HepG2 (cell line): ENCODE data around the gene ISCA2. TPM values are rescaled to one million over a fixed set of nuclear protein-coding genes. Genes with fewer than 3 reads are reported as not detected.

ENCODE experiments used
- ATAC-seq: fragments of 200-7000 bp; cut with Tn5 transposase; 3 replicates; pipeline ENCODE4 v1.9.1; 2020; ENCODE audit warnings: mild to moderate bottlenecking, moderate library complexity
- BruUV-seq: library from RNA; stranded (reverse); fragments of 400-500 nt; replicated peaks from 2 replicates; lab custom pipeline; 2021; lab: Mats Ljungman, UMichigan
- CTCF ChIA-PET: fragments of 300-600 bp; formaldehyde crosslinking; extraction: SDS; loops from one replicate; lab custom pipeline; 2021; ENCODE audit warnings: low total read pairs, inconsistent platforms, low intra/inter-chr PET ratio; lab: Yijun Ruan, JAX
- POLR2A ChIA-PET: fragments of 350-600 bp; sonication (Branson Sonifier 250); formaldehyde crosslinking; loops from one replicate; lab custom pipeline; 2020; ENCODE audit warnings: antibody characterized with exemption, inconsistent platforms; lab: Yijun Ruan, JAX
- DNase-seq: peaks from one replicate; pipeline ENCODE4 v3.0.0-alpha.2; 2015; ENCODE audit warnings: low spot score
- FAIRE-seq: peaks from 3 replicates; lab custom pipeline; 2011; peaks lifted over from hg19 to GRCh38; lab: Jason Lieb, UNC
- H2AFZ ChIP-seq: one replicate; pipeline ENCODE4 v1.6.1; 2011; ENCODE audit warnings: low read length, inconsistent platforms
- H3K27ac ChIP-seq: fragments of 300-600 bp; 3 replicates; pipeline ENCODE4 v1.8.0; 2011; ENCODE audit warnings: mixed run types, mild to moderate bottlenecking, mixed read lengths, low read length, inconsistent platforms; ENCODE audit not compliant: insufficient read depth; ENCODE audit errors: extremely low read length
- H3K27me3 ChIP-seq, 2 experiments: fragments of 200-600 bp in 1 of 2; 2 replicates in 1 of 2; 3 replicates in 1 of 2; pipeline versions ENCODE4 v1.6.0 to v1.8.0; 2011; ENCODE audit warnings: low read length in 2 of 2, mild to moderate bottlenecking in 2 of 2, moderate library complexity in 2 of 2, inconsistent platforms in 1 of 2; ENCODE audit not compliant: insufficient read depth in 2 of 2, control insufficient read depth in 1 of 2
- H3K36me3 ChIP-seq, 2 experiments: fragments of 200-600 bp in 1 of 2; replicated peaks in 1 of 2; 2 replicates in 1 of 2; 3 replicates in 1 of 2; pipeline versions ENCODE4 v1.5.1 to v1.8.0; 2011; ENCODE audit warnings: low read length in 2 of 2, inconsistent platforms in 1 of 2; ENCODE audit not compliant: insufficient read depth in 2 of 2, control insufficient read depth in 1 of 2
- H3K4me1 ChIP-seq: 2 replicates; pipeline ENCODE4 v1.5.1; 2012; ENCODE audit warnings: low read length, inconsistent platforms; ENCODE audit not compliant: insufficient read depth
- H3K4me2 ChIP-seq: 2 replicates; pipeline ENCODE4 v1.6.0; 2011; ENCODE audit warnings: low read depth, low read length, inconsistent platforms
- H3K4me3 ChIP-seq, 3 experiments: fragments of 200-600 bp in 1 of 3; sonication (generic), shearing (Covaris generic) in 1 of 3; replicated peaks in 1 of 3; 2 replicates each; pipeline ENCODE4 v1.5.1; 2011 to 2016; ENCODE audit warnings: low read length in 3 of 3, inconsistent platforms in 2 of 3, low read depth in 2 of 3, mild to moderate bottlenecking in 2 of 3, control low read depth in 1 of 3, mixed read lengths in 1 of 3; ENCODE audit not compliant: insufficient read depth in 1 of 3
- H3K79me2 ChIP-seq: one replicate; pipeline ENCODE4 v1.6.1; 2011; ENCODE audit warnings: low read length, inconsistent platforms; ENCODE audit not compliant: insufficient read depth
- H3K9ac ChIP-seq: 2 replicates; pipeline ENCODE4 v1.6.0; 2011; ENCODE audit warnings: mild to moderate bottlenecking, low read depth, low read length, inconsistent platforms; ENCODE audit not compliant: insufficient read depth
- H3K9me3 ChIP-seq: 2 replicates; pipeline ENCODE4 v1.5.1; 2012; ENCODE audit warnings: mild to moderate bottlenecking, low read length
- H4K20me1 ChIP-seq: 2 replicates; pipeline ENCODE4 v1.6.0; 2011; ENCODE audit warnings: inconsistent platforms, mild to moderate bottlenecking, low read length, moderate library complexity; ENCODE audit not compliant: insufficient read depth
- HNRNPK ChIP-seq: fragments of 200-400 bp; formaldehyde crosslinking; IDR thresholded peaks from 2 replicates; pipeline ENCODE4 v1.6.1; 2018; ENCODE audit warnings: low read length, low read depth, moderate library complexity, mild to moderate bottlenecking; ENCODE audit not compliant: poor library complexity, severe bottlenecking
- MEIS1 ChIP-seq: sonication (generic); formaldehyde crosslinking; IDR thresholded peaks from 2 replicates; pipeline ENCODE4 v1.9.0; 2021; ENCODE audit warnings: mild to moderate bottlenecking, missing genetic modification reagents, moderate library complexity, borderline replicate concordance
- PRPF4 ChIP-seq: fragments of 200-400 bp; formaldehyde crosslinking; IDR thresholded peaks from 2 replicates; pipeline ENCODE4 v1.6.1; 2016; ENCODE audit warnings: low read length, low read depth; ENCODE audit not compliant: poor library complexity, severe bottlenecking
- ZBTB7B ChIP-seq: sonication (generic); formaldehyde crosslinking; IDR thresholded peaks from 2 replicates; pipeline ENCODE4 v1.4.0; 2020; ENCODE audit warnings: missing genetic modification reagents
- ZFP36L1 ChIP-seq: sonication (generic); formaldehyde crosslinking; IDR thresholded peaks from 2 replicates; pipeline ENCODE4 v1.8.0; 2022; ENCODE audit warnings: mild to moderate bottlenecking, missing genetic modification reagents, moderate library complexity
- ZNF546 ChIP-seq: sonication (generic); formaldehyde crosslinking; conservative IDR thresholded peaks from 2 replicates; pipeline ENCODE4 v1.8.1; 2023; ENCODE audit warnings: mild to moderate bottlenecking, missing genetic modification reagents
- ZNF550 ChIP-seq: sonication (generic); formaldehyde crosslinking; IDR thresholded peaks from 2 replicates; pipeline ENCODE4 v1.4.0; 2020; ENCODE audit warnings: mild to moderate bottlenecking, missing genetic modification reagents, borderline replicate concordance
- ZNF577 ChIP-seq: sonication (generic); formaldehyde crosslinking; IDR thresholded peaks from 2 replicates; pipeline ENCODE4 v1.4.0; 2020; ENCODE audit warnings: mild to moderate bottlenecking, low read depth, missing genetic modification reagents, borderline replicate concordance
- WGBS: methylation state at CpG from one replicate; pipeline ENCODE4 v1.1.6; 2017; ENCODE audit warnings: low lambda C conversion rate; 5-methylcytosine and 5-hydroxymethylcytosine counted together
- in situ Hi-C: cut with HindIII; loops from 2 replicates; pipeline ENCODE4 v1.10.0; 2017; ENCODE audit warnings: low pct_unique_long_range_greater_than_20kb; ENCODE audit not compliant: extremely low pct_ligation_motif_present
- intact Hi-C: fragments of 100-400 bp; cut with micrococcal nuclease; formaldehyde crosslinking; loops from one replicate; pipeline ENCODE4 v1.10.0; 2022; ENCODE audit not compliant: unreplicated experiment
- polyA plus RNA-seq, 8 experiments: library from polyadenylated mRNA; depleted of rRNA in 3 of 8; stranded (reverse) in 7 of 8; unstranded in 1 of 8; fragments of >200 nt; fragmentation: Illumina TruSeq in 4 of 8; extraction: Trizol in 4 of 8; gene quantifications; 2 replicates each; pipeline versions ENCODE4 v1.2.1 to v1.2.3, GENCODE V29; 2011 to 2016; ENCODE audit warnings: low read depth in 4 of 8, missing spikeins in 1 of 8, mixed read lengths in 1 of 8; ENCODE audit not compliant: insufficient read depth in 1 of 8
- total RNA-seq, 5 experiments: library from RNA; depleted of rRNA; stranded (reverse); fragments of >200 nt; fragmentation: Illumina TruSeq; extraction: Trizol; gene quantifications; 2 replicates each; pipeline ENCODE4 v1.2.3, GENCODE V29; 2016; ENCODE audit warnings: low read depth in 1 of 5
- TF ChIP-seq, protein P1 (sequence below): sonication (generic); formaldehyde crosslinking; IDR thresholded peaks from 2 replicates; pipeline ENCODE4 v1.4.0; 2020; ENCODE audit warnings: mild to moderate bottlenecking, missing genetic modification reagents
- TF ChIP-seq, protein P2 (sequence below): sonication (generic); formaldehyde crosslinking; IDR thresholded peaks from 2 replicates; pipeline ENCODE4 v1.4.0; 2020; ENCODE audit warnings: missing genetic modification reagents, mild to moderate bottlenecking, borderline replicate concordance
- TF ChIP-seq, protein P3 (sequence below): sonication (generic); formaldehyde crosslinking; IDR thresholded peaks from 2 replicates; pipeline ENCODE4 v1.5.0; 2020; ENCODE audit warnings: missing genetic modification reagents
- TF ChIP-seq, protein P4 (sequence below): sonication (generic); formaldehyde crosslinking; IDR thresholded peaks from 2 replicates; pipeline ENCODE4 v1.9.0; 2022; ENCODE audit warnings: low read depth, missing genetic modification reagents
- TF ChIP-seq, protein P5 (sequence below): sonication (generic); formaldehyde crosslinking; IDR thresholded peaks from 2 replicates; pipeline ENCODE4 v1.8.0; 2022; ENCODE audit warnings: mild to moderate bottlenecking, missing genetic modification reagents, borderline replicate concordance

The ISCA2 gene
- total and polyA plus RNA-seq, 2 of the 13 experiments (the other 11 are each of a cell fraction or from before 2014, with no cell fraction given): 32.1 to 43.4 TPM

DNA sequence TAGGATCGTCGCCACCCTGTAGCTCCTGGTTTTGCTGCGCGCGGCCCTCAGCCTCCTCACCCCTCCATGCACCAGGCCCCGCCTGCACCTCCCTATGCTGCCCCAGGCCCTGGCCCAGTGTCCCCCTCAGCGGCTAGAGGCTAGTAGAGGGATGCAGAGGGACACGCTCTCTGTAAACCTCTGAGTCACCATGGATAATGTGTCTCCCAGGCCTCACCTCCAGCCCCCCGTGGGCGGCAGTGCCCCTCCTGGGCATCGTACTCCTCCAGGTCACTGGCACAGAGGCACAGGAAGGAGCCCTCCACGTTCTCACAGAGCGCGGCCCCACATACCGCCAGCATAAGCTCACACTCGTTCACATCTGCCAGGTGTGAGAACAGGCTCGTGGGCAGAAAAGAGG is 12.3 kb downstream of the ISCA2 start (continued):
- TF ChIP-seq, protein P1, sequence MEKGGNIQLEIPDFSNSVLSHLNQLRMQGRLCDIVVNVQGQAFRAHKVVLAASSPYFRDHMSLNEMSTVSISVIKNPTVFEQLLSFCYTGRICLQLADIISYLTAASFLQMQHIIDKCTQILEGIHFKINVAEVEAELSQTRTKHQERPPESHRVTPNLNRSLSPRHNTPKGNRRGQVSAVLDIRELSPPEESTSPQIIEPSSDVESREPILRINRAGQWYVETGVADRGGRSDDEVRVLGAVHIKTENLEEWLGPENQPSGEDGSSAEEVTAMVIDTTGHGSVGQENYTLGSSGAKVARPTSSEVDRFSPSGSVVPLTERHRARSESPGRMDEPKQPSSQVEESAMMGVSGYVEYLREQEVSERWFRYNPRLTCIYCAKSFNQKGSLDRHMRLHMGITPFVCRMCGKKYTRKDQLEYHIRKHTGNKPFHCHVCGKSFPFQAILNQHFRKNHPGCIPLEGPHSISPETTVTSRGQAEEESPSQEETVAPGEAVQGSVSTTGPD (CRISPR knock-in tag): no peak
- TF ChIP-seq, protein P2, sequence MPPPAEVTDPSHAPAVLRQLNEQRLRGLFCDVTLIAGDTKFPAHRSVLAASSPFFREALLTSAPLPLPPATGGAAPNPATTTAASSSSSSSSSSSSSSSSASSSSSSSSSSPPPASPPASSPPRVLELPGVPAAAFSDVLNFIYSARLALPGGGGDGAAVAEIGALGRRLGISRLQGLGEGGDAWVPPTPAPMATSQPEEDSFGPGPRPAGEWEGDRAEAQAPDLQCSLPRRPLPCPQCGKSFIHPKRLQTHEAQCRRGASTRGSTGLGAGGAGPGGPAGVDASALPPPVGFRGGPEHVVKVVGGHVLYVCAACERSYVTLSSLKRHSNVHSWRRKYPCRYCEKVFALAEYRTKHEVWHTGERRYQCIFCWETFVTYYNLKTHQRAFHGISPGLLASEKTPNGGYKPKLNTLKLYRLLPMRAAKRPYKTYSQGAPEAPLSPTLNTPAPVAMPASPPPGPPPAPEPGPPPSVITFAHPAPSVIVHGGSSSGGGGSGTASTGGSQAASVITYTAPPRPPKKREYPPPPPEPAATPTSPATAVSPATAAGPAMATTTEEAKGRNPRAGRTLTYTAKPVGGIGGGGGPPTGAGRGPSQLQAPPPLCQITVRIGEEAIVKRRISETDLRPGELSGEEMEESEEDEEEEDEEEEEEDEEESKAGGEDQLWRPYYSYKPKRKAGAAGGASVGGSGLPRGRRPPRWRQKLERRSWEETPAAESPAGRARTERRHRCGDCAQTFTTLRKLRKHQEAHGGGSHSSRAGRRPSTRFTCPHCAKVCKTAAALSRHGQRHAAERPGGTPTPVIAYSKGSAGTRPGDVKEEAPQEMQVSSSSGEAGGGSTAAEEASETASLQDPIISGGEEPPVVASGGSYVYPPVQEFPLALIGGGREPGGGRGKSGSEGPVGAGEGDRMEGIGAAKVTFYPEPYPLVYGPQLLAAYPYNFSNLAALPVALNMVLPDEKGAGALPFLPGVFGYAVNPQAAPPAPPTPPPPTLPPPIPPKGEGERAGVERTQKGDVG: no peak
- TF ChIP-seq ZNF546 (no peak), ZNF577 (CRISPR knock-in tag) (no peak), MEIS1 (CRISPR knock-in tag) (no peak), HNRNPK (no peak)

DNA sequence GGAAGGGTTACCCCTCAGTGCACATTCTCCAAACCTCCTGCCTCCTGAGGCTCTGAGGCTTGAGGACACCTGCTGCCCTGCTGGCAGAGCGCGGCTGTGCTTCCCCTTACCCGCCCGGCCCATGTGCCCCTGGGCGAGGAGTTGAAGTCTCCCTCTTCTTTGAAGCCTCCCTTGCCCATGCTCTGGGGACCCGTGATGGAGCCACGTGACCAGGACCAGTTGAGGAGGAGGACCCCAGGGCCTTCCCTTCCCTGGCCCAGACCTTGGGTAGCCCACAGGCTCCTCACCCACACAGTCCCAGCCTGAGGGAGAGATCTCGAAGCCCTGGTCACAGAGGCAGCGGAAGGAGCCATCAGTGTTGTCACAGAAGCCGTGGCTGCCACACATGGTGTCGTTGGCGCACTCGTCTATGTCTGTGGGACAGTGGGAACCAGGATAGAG is 12.9 kb downstream of the ISCA2 start:
- FAIRE-seq: no peak
- TF ChIP-seq, protein P3, sequence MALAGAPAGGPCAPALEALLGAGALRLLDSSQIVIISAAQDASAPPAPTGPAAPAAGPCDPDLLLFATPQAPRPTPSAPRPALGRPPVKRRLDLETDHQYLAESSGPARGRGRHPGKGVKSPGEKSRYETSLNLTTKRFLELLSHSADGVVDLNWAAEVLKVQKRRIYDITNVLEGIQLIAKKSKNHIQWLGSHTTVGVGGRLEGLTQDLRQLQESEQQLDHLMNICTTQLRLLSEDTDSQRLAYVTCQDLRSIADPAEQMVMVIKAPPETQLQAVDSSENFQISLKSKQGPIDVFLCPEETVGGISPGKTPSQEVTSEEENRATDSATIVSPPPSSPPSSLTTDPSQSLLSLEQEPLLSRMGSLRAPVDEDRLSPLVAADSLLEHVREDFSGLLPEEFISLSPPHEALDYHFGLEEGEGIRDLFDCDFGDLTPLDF (CRISPR knock-in tag): no peak
- no peak for TF ChIP-seq ZNF550 (CRISPR knock-in tag)
- no peak for TF ChIP-seq ZFP36L1 (CRISPR knock-in tag)
- TF ChIP-seq, protein P4, sequence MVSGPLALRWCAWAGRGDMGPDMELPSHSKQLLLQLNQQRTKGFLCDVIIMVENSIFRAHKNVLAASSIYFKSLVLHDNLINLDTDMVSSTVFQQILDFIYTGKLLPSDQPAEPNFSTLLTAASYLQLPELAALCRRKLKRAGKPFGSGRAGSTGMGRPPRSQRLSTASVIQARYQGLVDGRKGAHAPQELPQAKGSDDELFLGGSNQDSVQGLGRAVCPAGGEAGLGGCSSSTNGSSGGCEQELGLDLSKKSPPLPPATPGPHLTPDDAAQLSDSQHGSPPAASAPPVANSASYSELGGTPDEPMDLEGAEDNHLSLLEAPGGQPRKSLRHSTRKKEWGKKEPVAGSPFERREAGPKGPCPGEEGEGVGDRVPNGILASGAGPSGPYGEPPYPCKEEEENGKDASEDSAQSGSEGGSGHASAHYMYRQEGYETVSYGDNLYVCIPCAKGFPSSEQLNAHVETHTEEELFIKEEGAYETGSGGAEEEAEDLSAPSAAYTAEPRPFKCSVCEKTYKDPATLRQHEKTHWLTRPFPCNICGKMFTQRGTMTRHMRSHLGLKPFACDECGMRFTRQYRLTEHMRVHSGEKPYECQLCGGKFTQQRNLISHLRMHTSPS (CRISPR knock-in tag): no peak
- TF ChIP-seq ZBTB7B (CRISPR knock-in tag): no peak
- TF ChIP-seq, protein P5, sequence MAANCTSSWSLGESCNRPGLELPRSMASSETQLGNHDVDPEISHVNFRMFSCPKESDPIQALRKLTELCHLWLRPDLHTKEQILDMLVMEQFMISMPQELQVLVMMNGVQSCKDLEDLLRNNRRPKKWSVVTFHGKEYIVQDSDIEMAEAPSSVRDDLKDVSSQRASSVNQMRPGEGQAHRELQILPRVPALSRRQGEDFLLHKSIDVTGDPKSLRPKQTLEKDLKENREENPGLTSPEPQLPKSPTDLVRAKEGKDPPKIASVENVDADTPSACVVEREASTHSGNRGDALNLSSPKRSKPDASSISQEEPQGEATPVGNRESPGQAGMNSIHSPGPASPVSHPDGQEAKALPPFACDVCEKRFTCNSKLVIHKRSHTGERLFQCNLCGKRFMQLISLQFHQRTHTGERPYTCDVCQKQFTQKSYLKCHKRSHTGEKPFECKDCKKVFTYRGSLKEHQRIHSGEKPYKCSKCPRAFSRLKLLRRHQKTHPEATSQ: no peak
- TF ChIP-seq PRPF4: no peak

More for the DNA sequence above, 12.9 kb downstream of the ISCA2 start:
- in situ Hi-C loops (no loop called here), intact Hi-C loops (no loop called here)
- Histone ChIP-seq H3K36me3 (no peaks in the 10 kb centered on the region), H4K20me1 (no peaks in the 10 kb centered on the region), H3K9me3 (no peaks in the 10 kb centered on the region), H3K27me3 (peaks cover 2 to 36% of the 10 kb centered on the region in 2 experiments; a peak in 2 of 5 replicates), H3K79me2 (no peaks in the 10 kb centered on the region), H3K4me2 (no peak overlapping the region), H3K27ac (no peak overlapping the region), H3K9ac (no peak overlapping the region), H3K4me1 (peaks cover 20% of the 10 kb centered on the region), H2AFZ (no peak overlapping the region), H3K4me3 (no peak overlapping the region)
- DNase-seq (no peak), ATAC-seq (no peak)
- BruUV-seq: no TSS peak
- WGBS: 32% methylated on average over 6 of the region's 13 CpGs
- POLR2A ChIA-PET: no interaction called here
- CTCF ChIA-PET: no interaction called here
